ENCODE measurements around the gene VAC14.

VAC14 gene

GRCh38 chr16:70760221-70760620, 40.7 kb downstream of the VAC14 start:
- no peak overlapping the region for H3K9ac ChIP-seq (ENCODE audit: insufficient read length)
- no peaks in the 10 kb centered on the region for H3K36me3 ChIP-seq (ENCODE audit: insufficient read depth, low read length)
- no peak overlapping the region for H3K4me3 ChIP-seq
- TF ChIP-seq POLR2AphosphoS5 (IDR thresholded peaks at IDR 0.05; ENCODE audit: borderline replicate concordance, low read depth, low read length): no peak
- no peak for TF ChIP-seq EZH2 (IDR thresholded peaks at IDR 0.05)
- no peak for TF ChIP-seq FOXP2 (optimal IDR thresholded peaks at IDR 0.05; ENCODE audit: control extremely low read depth, extremely low read length, insufficient read depth)
- no peaks in the 10 kb centered on the region for H3K9me3 ChIP-seq (ENCODE audit: low read depth, low read length)
- no peak for DNase-seq (ENCODE audit: low read depth, low spot score)
- peak overlapping the region; percentile 60; the same call in 1 of the 2 replicates for H3K27ac ChIP-seq

GRCh38 chr16:70759666-70760065, 41.3 kb downstream of the VAC14 start:
- H3K4me3 ChIP-seq: no peak overlapping the region
- H3K27ac ChIP-seq: peak overlapping the region; percentile 60; the same call in 1 of the 2 replicates
- H3K9me3 ChIP-seq (ENCODE audit: low read depth, low read length): no peaks in the 10 kb centered on the region
- H3K36me3 ChIP-seq (ENCODE audit: insufficient read depth, low read length): no peaks in the 10 kb centered on the region
- no peak for DNase-seq (ENCODE audit: low read depth, low spot score)
- H3K9ac ChIP-seq (ENCODE audit: insufficient read length): no peak overlapping the region
- TF ChIP-seq FOXP2 (optimal IDR thresholded peaks at IDR 0.05; ENCODE audit: control extremely low read depth, extremely low read length, insufficient read depth) (no peak), POLR2AphosphoS5 (IDR thresholded peaks at IDR 0.05; ENCODE audit: borderline replicate concordance, low read depth, low read length) (no peak), EZH2 (IDR thresholded peaks at IDR 0.05) (no peak)

GRCh38 chr16:70758786-70759185, 42.2 kb downstream of the VAC14 start:
- no peak for DNase-seq (ENCODE audit: low read depth, low spot score)
- Histone ChIP-seq H3K27ac (no peak overlapping the region), H3K9ac (ENCODE audit: insufficient read length) (no peak overlapping the region), H3K36me3 (ENCODE audit: insufficient read depth, low read length) (no peaks in the 10 kb centered on the region), H3K4me3 (no peak overlapping the region), H3K9me3 (ENCODE audit: low read depth, low read length) (no peaks in the 10 kb centered on the region)
- TF ChIP-seq FOXP2 (optimal IDR thresholded peaks at IDR 0.05; ENCODE audit: control extremely low read depth, extremely low read length, insufficient read depth) (no peak), EZH2 (IDR thresholded peaks at IDR 0.05) (no peak), POLR2AphosphoS5 (IDR thresholded peaks at IDR 0.05; ENCODE audit: borderline replicate concordance, low read depth, low read length) (no peak)

- DNase-seq (ENCODE audit: low read depth, low spot score): no peak
- Histone ChIP-seq H3K9me3 (ENCODE audit: low read depth, low read length) (no peaks in the 10 kb centered on the region), H3K36me3 (ENCODE audit: insufficient read depth, low read length) (no peaks in the 10 kb centered on the region), H3K9ac (ENCODE audit: insufficient read length) (no peak overlapping the region), H3K27ac (no peak overlapping the region), H3K4me3 (no peak overlapping the region)
- TF ChIP-seq FOXP2 (optimal IDR thresholded peaks at IDR 0.05; ENCODE audit: control extremely low read depth, extremely low read length, insufficient read depth): no peak
- TF ChIP-seq POLR2AphosphoS5 (IDR thresholded peaks at IDR 0.05; ENCODE audit: borderline replicate concordance, low read depth, low read length): no peak
- TF ChIP-seq EZH2 (IDR thresholded peaks at IDR 0.05): no peak
These were observed 43.8 kb downstream of the VAC14 start for GRCh38 chr16:70757183-70757582.

- no peak for TF ChIP-seq EZH2 (IDR thresholded peaks at IDR 0.05)
- no peak for TF ChIP-seq POLR2AphosphoS5 (IDR thresholded peaks at IDR 0.05; ENCODE audit: borderline replicate concordance, low read depth, low read length)
- no peak for TF ChIP-seq FOXP2 (optimal IDR thresholded peaks at IDR 0.05; ENCODE audit: control extremely low read depth, extremely low read length, insufficient read depth)
- Histone ChIP-seq H3K9me3 (ENCODE audit: low read depth, low read length) (no peaks in the 10 kb centered on the region), H3K9ac (ENCODE audit: insufficient read length) (no peak overlapping the region), H3K4me3 (no peak overlapping the region), H3K36me3 (ENCODE audit: insufficient read depth, low read length) (no peaks in the 10 kb centered on the region), H3K27ac (no peak overlapping the region)
- no peak for DNase-seq (ENCODE audit: low read depth, low spot score)
These were observed 44.9 kb downstream of the VAC14 start for GRCh38 chr16:70756071-70756470.

- H3K9me3 ChIP-seq (ENCODE audit: low read depth, low read length): no peaks in the 10 kb centered on the region
These were observed 45.9 kb downstream of the VAC14 start for GRCh38 chr16:70754851-70755600.

GRCh38 chr16:70754371-70754770, 46.6 kb downstream of the VAC14 start:
- no peak overlapping the region for H3K4me3 ChIP-seq
- no peak overlapping the region for H3K9ac ChIP-seq (ENCODE audit: insufficient read length)
- H3K36me3 ChIP-seq (ENCODE audit: insufficient read depth, low read length): no peaks in the 10 kb centered on the region
- DNase-seq (ENCODE audit: low read depth, low spot score): no peak
- H3K9me3 ChIP-seq (ENCODE audit: low read depth, low read length): no peaks in the 10 kb centered on the region
- no peak for TF ChIP-seq FOXP2 (optimal IDR thresholded peaks at IDR 0.05; ENCODE audit: control extremely low read depth, extremely low read length, insufficient read depth)
- no peak for TF ChIP-seq EZH2 (IDR thresholded peaks at IDR 0.05)
- no peak for TF ChIP-seq POLR2AphosphoS5 (IDR thresholded peaks at IDR 0.05; ENCODE audit: borderline replicate concordance, low read depth, low read length)
- H3K27ac ChIP-seq: no peak overlapping the region

More at GRCh38 chr16:70754851-70755600, 45.9 kb downstream of the VAC14 start:
- Histone ChIP-seq H3K4me3 (no peak overlapping the region), H3K27ac (no peak overlapping the region), H3K36me3 (ENCODE audit: insufficient read depth, low read length) (no peaks in the 10 kb centered on the region), H3K9ac (ENCODE audit: insufficient read length) (no peak overlapping the region)
- DNase-seq (ENCODE audit: low read depth, low spot score): no peak
- TF ChIP-seq EZH2 (IDR thresholded peaks at IDR 0.05) (no peak), POLR2AphosphoS5 (IDR thresholded peaks at IDR 0.05; ENCODE audit: borderline replicate concordance, low read depth, low read length) (no peak), FOXP2 (optimal IDR thresholded peaks at IDR 0.05; ENCODE audit: control extremely low read depth, extremely low read length, insufficient read depth) (no peak)

GRCh38 chr16:70753694-70754325, 47.1 kb downstream of the VAC14 start:
- no peak for DNase-seq (ENCODE audit: low read depth, low spot score)
- no peaks in the 10 kb centered on the region for H3K36me3 ChIP-seq (ENCODE audit: insufficient read depth, low read length)
- no peak overlapping the region for H3K9ac ChIP-seq (ENCODE audit: insufficient read length)
- TF ChIP-seq FOXP2 (optimal IDR thresholded peaks at IDR 0.05; ENCODE audit: control extremely low read depth, extremely low read length, insufficient read depth) (no peak), POLR2AphosphoS5 (IDR thresholded peaks at IDR 0.05; ENCODE audit: borderline replicate concordance, low read depth, low read length) (no peak), EZH2 (IDR thresholded peaks at IDR 0.05) (no peak)
- no peak overlapping the region for H3K4me3 ChIP-seq
- no peaks in the 10 kb centered on the region for H3K9me3 ChIP-seq (ENCODE audit: low read depth, low read length)
- H3K27ac ChIP-seq: no peak overlapping the region
